Inflammatory macrophage (primary cell): Measurements from ENCODE around the gene TNP2.

Experiments used
- DNase-seq, 2 donors: peaks; one replicate each; pipeline ENCODE4 v3.0.0-alpha.2; 2020 to 2022
- total RNA-seq, 18 experiments: gene quantifications; one replicate each; lab custom pipeline; 2026; ENCODE audit warnings: mixed read lengths in 6 of 18, inconsistent platforms in 2 of 18; lab: John Stamatoyannopoulos, UW

TNP2 gene
- total RNA-seq: 0 to 0.13 (median 0) reads per million in 18 experiments

- DNase-seq: no peak
Measured at GRCh38 chr16:11268921-11269375, at the start of gene TNP2. TNP2 (minus strand) TSS chr16:11269325; CDS start chr16:11269262, 63 bp downstream.

- DNase-seq: no peak
Measured at GRCh38 chr16:11318817-11319216, 49.7 kb upstream of the TNP2 start.

GRCh38 chr16:11316331-11317015, 47.3 kb upstream of the TNP2 start:
- no peak for DNase-seq

GRCh38 chr16:11315510-11315909, 46.4 kb upstream of the TNP2 start:
- DNase-seq: no peak

- DNase-seq: no peak
Measured at GRCh38 chr16:11314309-11314894, 45.3 kb upstream of the TNP2 start.

- DNase-seq: no peak
Measured at GRCh38 chr16:11313493-11314308, 44.6 kb upstream of the TNP2 start.

GRCh38 chr16:11312718-11313492, 43.8 kb upstream of the TNP2 start:
- DNase-seq: no peak

GRCh38 chr16:11310997-11311561, 42.0 kb upstream of the TNP2 start:
- peak; percentile 17 to 71 for DNase-seq

- DNase-seq: no peak
Measured at GRCh38 chr16:11310634-11310977, 41.5 kb upstream of the TNP2 start.

- no peak for DNase-seq
Measured at GRCh38 chr16:11309895-11310633, 40.9 kb upstream of the TNP2 start.

GRCh38 chr16:11308493-11309283, 39.6 kb upstream of the TNP2 start:
- DNase-seq: no peak

- DNase-seq: no peak
Measured at GRCh38 chr16:11307639-11308492, 38.7 kb upstream of the TNP2 start.

- peak; percentile 25 to 48 for DNase-seq
Measured at GRCh38 chr16:11306997-11307638, 38.0 kb upstream of the TNP2 start.

- no peak for DNase-seq
Measured at GRCh38 chr16:11306381-11306780, 37.3 kb upstream of the TNP2 start.

GRCh38 chr16:11303405-11304138, 34.4 kb upstream of the TNP2 start:
- no peak for DNase-seq

GRCh38 chr16:11302977-11303376, 33.9 kb upstream of the TNP2 start:
- DNase-seq: no peak

- no peak for DNase-seq
Measured at GRCh38 chr16:11301645-11302501, 32.7 kb upstream of the TNP2 start.

GRCh38 chr16:11300560-11300892, 31.4 kb upstream of the TNP2 start:
- DNase-seq: no peak
